ENCODE measurements around the gene GABBR2.

Gene GABBR2

GRCh38 chr9:98567540-98568233 is 141.0 kb downstream of the GABBR2 start:
- no peak for DNase-seq
- Histone ChIP-seq H3K4me3 (ENCODE audit: low read depth, low read length) (no peak overlapping the region), H3K36me3 (replicated peaks) (no peaks in the 10 kb centered on the region), H3K27ac (no peak overlapping the region), H3K27me3 (replicated peaks) (no peaks in the 10 kb centered on the region)
- TF ChIP-seq CTCF (IDR thresholded peaks at IDR 0.05; ENCODE audit: low read depth, low read length, missing control alignments): no peak
- in situ Hi-C loops (cut with HindIII; ENCODE audit: low pct_ligation_motif_present, low sequenced_read_pairs): no loop called here

- Histone ChIP-seq H3K27me3 (replicated peaks) (no peaks in the 10 kb centered on the region), H3K27ac (no peak overlapping the region), H3K36me3 (replicated peaks) (no peaks in the 10 kb centered on the region), H3K4me3 (ENCODE audit: low read depth, low read length) (no peak overlapping the region)
- TF ChIP-seq CTCF (IDR thresholded peaks at IDR 0.05; ENCODE audit: low read depth, low read length, missing control alignments): no peak
- no peak for DNase-seq
- in situ Hi-C loops (cut with HindIII; ENCODE audit: low pct_ligation_motif_present, low sequenced_read_pairs): no loop called here
Measured at GRCh38 chr9:98565152-98566135, 143.3 kb downstream of the GABBR2 start.

GRCh38 chr9:98564714-98565113 is 144.0 kb downstream of the GABBR2 start:
- no peak overlapping the region for H3K27ac ChIP-seq
- in situ Hi-C loops (cut with HindIII; ENCODE audit: low pct_ligation_motif_present, low sequenced_read_pairs): no loop called here
- H3K36me3 ChIP-seq (replicated peaks): no peaks in the 10 kb centered on the region
- no peak for TF ChIP-seq CTCF (IDR thresholded peaks at IDR 0.05; ENCODE audit: low read depth, low read length, missing control alignments)
- no peak overlapping the region for H3K4me3 ChIP-seq (ENCODE audit: low read depth, low read length)
- DNase-seq: no peak
- no peaks in the 10 kb centered on the region for H3K27me3 ChIP-seq (replicated peaks)

GRCh38 chr9:98563988-98564387 is 144.7 kb downstream of the GABBR2 start:
- Histone ChIP-seq H3K4me3 (ENCODE audit: low read depth, low read length) (no peak overlapping the region), H3K36me3 (replicated peaks) (no peaks in the 10 kb centered on the region), H3K27ac (no peak overlapping the region), H3K27me3 (replicated peaks) (no peaks in the 10 kb centered on the region)
- in situ Hi-C loops (cut with HindIII; ENCODE audit: low pct_ligation_motif_present, low sequenced_read_pairs): no loop called here
- no peak for TF ChIP-seq CTCF (IDR thresholded peaks at IDR 0.05; ENCODE audit: low read depth, low read length, missing control alignments)
- no peak for DNase-seq

- no peak overlapping the region for H3K27ac ChIP-seq
- H3K4me3 ChIP-seq (ENCODE audit: low read depth, low read length): no peak overlapping the region
- in situ Hi-C loops (cut with HindIII; ENCODE audit: low pct_ligation_motif_present, low sequenced_read_pairs): no loop called here
- no peak for DNase-seq
- no peaks in the 10 kb centered on the region for H3K27me3 ChIP-seq (replicated peaks)
- no peak for TF ChIP-seq CTCF (IDR thresholded peaks at IDR 0.05; ENCODE audit: low read depth, low read length, missing control alignments)
- H3K36me3 ChIP-seq (replicated peaks): no peaks in the 10 kb centered on the region
Measured at GRCh38 chr9:98563212-98563907, 145.4 kb downstream of the GABBR2 start.

All from brain microvascular endothelial cell (primary cell).